H1 (cell line): ENCODE data around the gene STH. TPM values are rescaled to one million over a fixed set of nuclear protein-coding genes. Genes with fewer than 3 reads are reported as not detected.

Experiments used
- CTCF ChIA-PET: fragments of 300-600 bp; sonication (Branson Sonifier 250); formaldehyde crosslinking; loops from one replicate; lab custom pipeline; 2021; ENCODE audit not compliant: partially characterized antibody; lab: Charles Lee
- POLR2A ChIA-PET: fragments of 300-600 bp; sonication (Branson Sonifier 250); formaldehyde crosslinking; loops from one replicate; lab custom pipeline; 2021; ENCODE audit warnings: inconsistent platforms; ENCODE audit not compliant: partially characterized antibody; lab: Charles Lee
- DNase-seq, 2 experiments: peaks; one replicate each; pipeline versions ENCODE4 v3.0.0 to v3.0.0-alpha.2; 2010 to 2022; ENCODE audit warnings: low spot score in 2 of 2, low read depth in 1 of 2, mixed read lengths in 1 of 2
- FAIRE-seq: peaks from 2 replicates; lab custom pipeline; 2011; peaks lifted over from hg19 to GRCh38; lab: Jason Lieb, UNC
- H2AFZ ChIP-seq: 2 replicates; pipeline ENCODE4 v1.8.1; 2012; ENCODE audit warnings: low read length, inconsistent platforms
- H2AK5ac ChIP-seq: 2 replicates; pipeline ENCODE4 v1.6.1; 2013; ENCODE audit warnings: low read depth, low read length
- H2BK120ac ChIP-seq: replicated peaks from 2 replicates; pipeline ENCODE3; 2013; ENCODE audit warnings: low read depth, low read length, inconsistent platforms
- H2BK12ac ChIP-seq: 2 replicates; pipeline ENCODE4 v1.6.1; 2013; ENCODE audit warnings: low read depth, low read length
- H2BK15ac ChIP-seq: 2 replicates; pipeline ENCODE4 v1.6.1; 2013; ENCODE audit warnings: low read length
- H2BK20ac ChIP-seq: 2 replicates; pipeline ENCODE4 v1.6.1; 2013; ENCODE audit warnings: low read length
- H2BK5ac ChIP-seq: 2 replicates; pipeline ENCODE4 v1.6.1; 2013; ENCODE audit warnings: low read depth, low read length
- H3K14ac ChIP-seq: 2 replicates; pipeline ENCODE4 v1.6.1; 2013; ENCODE audit warnings: inconsistent platforms; ENCODE audit not compliant: insufficient read length
- H3K18ac ChIP-seq: 2 replicates; pipeline ENCODE4 v1.6.1; 2013; ENCODE audit warnings: low read length; ENCODE audit errors: extremely low read depth
- H3K23ac ChIP-seq: 2 replicates; pipeline ENCODE4 v1.6.1; 2013; ENCODE audit warnings: inconsistent platforms; ENCODE audit not compliant: insufficient read length
- H3K23me2 ChIP-seq: 2 replicates; pipeline ENCODE4 v1.6.1; 2013; ENCODE audit warnings: low read depth, low read length
- H3K27ac ChIP-seq: 2 replicates; pipeline ENCODE4 v1.6.1; 2011; ENCODE audit warnings: low read depth, low read length, inconsistent platforms
- H3K27me3 ChIP-seq, 4 experiments: replicated peaks in 1 of 4; 1 replicate in 1 of 4; 2 replicates in 3 of 4; pipeline versions ENCODE4 v1.6.1 to v1.8.1; 2011 to 2013; ENCODE audit warnings: low read length in 3 of 4, mild to moderate bottlenecking in 3 of 4, inconsistent platforms in 2 of 4, mixed read lengths in 2 of 4, moderate library complexity in 1 of 4; ENCODE audit not compliant: control insufficient read depth in 3 of 4, insufficient read depth in 3 of 4; ENCODE audit errors: extremely low read depth in 1 of 4
- H3K36me3 ChIP-seq, 4 experiments: 2 replicates each; pipeline versions ENCODE4 v1.6.1 to v1.8.1; 2011 to 2013; ENCODE audit warnings: mild to moderate bottlenecking in 4 of 4, low read length in 3 of 4, moderate library complexity in 2 of 4, control low read depth in 1 of 4, inconsistent platforms in 1 of 4; ENCODE audit not compliant: insufficient read depth in 4 of 4, control insufficient read depth in 2 of 4
- H3K4ac ChIP-seq: replicated peaks from 2 replicates; pipeline ENCODE3; 2013; ENCODE audit warnings: low read length, low read depth, mixed read lengths, inconsistent platforms; ENCODE audit not compliant: insufficient read length
- H3K4me1 ChIP-seq, 4 experiments: replicated peaks in 1 of 4; 1 replicate in 1 of 4; 2 replicates in 3 of 4; pipeline versions ENCODE4 v1.6.1 to v1.8.1; 2011 to 2013; ENCODE audit warnings: low read length in 3 of 4, inconsistent platforms in 2 of 4, mixed read lengths in 1 of 4; ENCODE audit not compliant: insufficient read depth in 4 of 4, control insufficient read depth in 3 of 4
- H3K4me2 ChIP-seq, 2 experiments: 2 replicates each; pipeline versions ENCODE4 v1.6.1 to v1.8.1; 2011 to 2013; ENCODE audit warnings: low read depth in 2 of 2, low read length in 2 of 2, control low read depth in 1 of 2, inconsistent platforms in 1 of 2, mild to moderate bottlenecking in 1 of 2; ENCODE audit not compliant: insufficient read depth in 1 of 2
- H3K4me3 ChIP-seq, 4 experiments: fragments of 200-600, 300-600 bp in 1 of 4; sonication (generic), shearing (Covaris generic), sonication (Bioruptor Twin) in 1 of 4; 2 replicates each; pipeline versions ENCODE4 v1.5.1 to v1.8.1; 2011 to 2016; ENCODE audit warnings: low read length in 4 of 4, low read depth in 3 of 4, control low read depth in 2 of 4, inconsistent platforms in 2 of 4, mild to moderate bottlenecking in 2 of 4, mixed read lengths in 1 of 4, moderate library complexity in 1 of 4; ENCODE audit not compliant: insufficient read depth in 2 of 4; ENCODE audit errors: extremely low read depth in 1 of 4
- H3K56ac ChIP-seq: replicated peaks from 2 replicates; pipeline ENCODE3; 2013; ENCODE audit warnings: low read depth, mild to moderate bottlenecking, mixed read lengths, low read length, inconsistent platforms; ENCODE audit not compliant: insufficient read length
- H3K79me1 ChIP-seq: 2 replicates; pipeline ENCODE4 v1.6.1; 2013; ENCODE audit warnings: low read depth, low read length, control low read depth
- H3K79me2 ChIP-seq, 2 experiments: 2 replicates each; pipeline versions ENCODE4 v1.6.1 to v1.8.1; 2012 to 2013; ENCODE audit warnings: low read length in 2 of 2, mild to moderate bottlenecking in 2 of 2, inconsistent platforms in 1 of 2; ENCODE audit not compliant: insufficient read depth in 2 of 2, control insufficient read depth in 1 of 2
- H3K9ac ChIP-seq, 4 experiments: replicated peaks in 1 of 4; 1 replicate in 1 of 4; 2 replicates in 3 of 4; pipeline versions ENCODE4 v1.6.1 to v1.8.1; 2011 to 2013; ENCODE audit warnings: low read depth in 3 of 4, low read length in 3 of 4, control low read depth in 2 of 4, mild to moderate bottlenecking in 2 of 4, moderate library complexity in 2 of 4, inconsistent platforms in 1 of 4; ENCODE audit errors: extremely low read depth in 1 of 4
- H3K9me3 ChIP-seq, 2 experiments: 2 replicates each; pipeline versions ENCODE4 v1.6.1 to v1.8.1; 2012 to 2013; ENCODE audit warnings: mild to moderate bottlenecking in 2 of 2, moderate library complexity in 2 of 2, control low read depth in 1 of 2, inconsistent platforms in 1 of 2, low read depth in 1 of 2, low read length in 1 of 2, mixed read lengths in 1 of 2; ENCODE audit not compliant: insufficient read depth in 2 of 2
- H4K20me1 ChIP-seq, 2 experiments: replicated peaks in 1 of 2; 2 replicates each; pipeline versions ENCODE3 to v1.8.1; 2011 to 2013; ENCODE audit warnings: inconsistent platforms in 2 of 2, low read length in 2 of 2, mild to moderate bottlenecking in 1 of 2; ENCODE audit not compliant: insufficient read depth in 2 of 2, control insufficient read depth in 1 of 2
- H4K5ac ChIP-seq: 2 replicates; pipeline ENCODE4 v1.6.1; 2013; ENCODE audit warnings: low read length, low read depth, mixed read lengths, inconsistent platforms; ENCODE audit not compliant: insufficient read length
- H4K8ac ChIP-seq: 2 replicates; pipeline ENCODE4 v1.8.0; 2013; ENCODE audit warnings: mild to moderate bottlenecking, moderate library complexity, low read length, inconsistent platforms; ENCODE audit not compliant: insufficient read depth; ENCODE audit errors: extremely low read depth
- H4K91ac ChIP-seq: replicated peaks from 2 replicates; pipeline ENCODE3; 2013; ENCODE audit warnings: low read length, mixed read lengths, inconsistent platforms; ENCODE audit not compliant: insufficient read length
- ASH2L ChIP-seq: fragments of 200-600, 300-600 bp; sonication (generic); IDR thresholded peaks from one replicate; pipeline ENCODE4 v1.7.1; 2017; ENCODE audit warnings: low read length
- CBX5 ChIP-seq: fragments of 300-800, 300-1000 bp; sonication (generic); IDR thresholded peaks from 2 replicates; pipeline ENCODE4 v1.7.1; 2016; ENCODE audit warnings: antibody characterized with exemption, low read length, low read depth
- CHD2 ChIP-seq: IDR thresholded peaks from 2 replicates; pipeline ENCODE4 v1.6.1; 2012; ENCODE audit warnings: low read length, improper control_type of control experiment
- JUND ChIP-seq: IDR thresholded peaks from 2 replicates; pipeline ENCODE4 v1.6.1; 2011; ENCODE audit warnings: mild to moderate bottlenecking, improper control_type of control experiment, low read length
- KDM4A ChIP-seq: IDR thresholded peaks from one replicate; pipeline ENCODE4 v1.7.1; 2012; ENCODE audit warnings: low read depth, mild to moderate bottlenecking, moderate library complexity, low read length, inconsistent platforms; ENCODE audit not compliant: severe bottlenecking
- POU5F1 ChIP-seq: IDR thresholded peaks from 2 replicates; pipeline ENCODE4 v1.6.1; 2011; ENCODE audit warnings: low read depth, mild to moderate bottlenecking, low read length, moderate library complexity
- SP1 ChIP-seq: IDR thresholded peaks from 2 replicates; pipeline ENCODE4 v1.6.1; 2011; ENCODE audit warnings: low read depth, low read length
- YY1 ChIP-seq: IDR thresholded peaks from 2 replicates; pipeline ENCODE4 v1.6.1; 2011; ENCODE audit warnings: low read depth, mild to moderate bottlenecking, low read length
- WGBS, 2 experiments: shearing (Covaris generic) in 1 of 2; methylation state at CpG; one replicate each; pipeline versions ENCODE4 v1.1.6 to v1.1.7; 2013 to 2015; ENCODE audit warnings: low lambda C conversion rate in 2 of 2, mixed read lengths in 2 of 2, inconsistent platforms in 1 of 2, low coverage in 1 of 2, missing lambda C conversion rate in 1 of 2; ENCODE audit not compliant: insufficient replicate concordance in 2 of 2, insufficient coverage in 1 of 2, insufficient read length in 1 of 2; ENCODE audit errors: extremely low coverage in 1 of 2, missing lambda C conversion rate in 1 of 2; 5-methylcytosine and 5-hydroxymethylcytosine counted together
- polyA plus RNA-seq, 7 experiments: library from polyadenylated mRNA; depleted of rRNA in 3 of 7; stranded (reverse) in 5 of 7; unstranded in 2 of 7; fragments of >200 nt in 5 of 7; fragments of 200-250 nt in 2 of 7; gene quantifications; 1 replicate in 5 of 7; 2 replicates in 1 of 7; 4 replicates in 1 of 7; pipeline versions ENCODE4 v1.2.1 to v1.2.3, GENCODE V29; 2011 to 2013; ENCODE audit warnings: missing spikeins in 2 of 7, mixed read lengths in 2 of 7
- total RNA-seq: library from RNA; stranded (reverse); fragmentation: NEBNext Ultra II Directional; extraction: Animal tissue kit (Norgen Biotek cat#: 25700); gene quantifications from 2 replicates; pipeline ENCODE4 v1.2.1, GENCODE V29; 2021
- TF ChIP-seq, protein P1 (sequence below): IDR thresholded peaks from 2 replicates; pipeline ENCODE4 v1.6.1; 2011; ENCODE audit warnings: low read length, improper control_type of control experiment
- TF ChIP-seq, protein P2 (sequence below): IDR thresholded peaks from 2 replicates; pipeline ENCODE4 v1.6.1; 2012; ENCODE audit warnings: low read length, inconsistent platforms

Gene STH
- total and polyA plus RNA-seq, 2 of the 8 experiments (the other 6 are each of a cell fraction or from before 2014, with no cell fraction given): not detected

DNA sequence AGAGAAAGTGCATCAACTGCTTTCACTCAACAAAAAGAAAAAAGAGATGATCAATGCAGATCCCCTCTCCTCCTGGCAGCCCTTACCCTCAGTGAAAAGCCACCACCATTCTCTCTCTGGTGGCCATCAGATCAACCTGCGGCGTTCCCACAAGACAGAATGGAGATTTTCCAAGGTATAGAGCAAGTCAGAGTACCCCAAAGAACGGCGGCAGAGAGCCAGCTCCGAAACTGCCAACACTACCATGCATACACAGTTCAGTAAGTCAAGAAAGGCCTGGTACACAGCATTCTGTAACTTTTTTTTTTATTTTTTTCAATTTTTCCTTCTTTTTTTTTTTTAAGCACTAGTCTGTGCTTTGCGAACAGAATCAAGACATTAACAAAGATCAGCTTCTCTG lies 30.6 kb downstream of the STH start:
- no peak overlapping the region for H3K56ac ChIP-seq
- H3K14ac ChIP-seq: no peak overlapping the region
- H3K23me2 ChIP-seq: no peaks in the 10 kb centered on the region
- H4K20me1 ChIP-seq: peaks cover 3 to 5% of the 10 kb centered on the region in 2 experiments
- H2BK15ac ChIP-seq: no peak overlapping the region
- no peak overlapping the region for H4K8ac ChIP-seq
- no peak overlapping the region for H2BK12ac ChIP-seq
- FAIRE-seq (no peak), DNase-seq (no peak)
- H3K4me3 ChIP-seq: no peak overlapping the region
- no peak overlapping the region for H2BK120ac ChIP-seq
- no peak overlapping the region for H4K5ac ChIP-seq
- TF ChIP-seq JUND (no peak), KDM4A (no peak), POU5F1 (no peak), SP1 (no peak), CBX5 (no peak), YY1 (no peak), CHD2 (no peak), ASH2L (no peak)
- TF ChIP-seq, protein P1, sequence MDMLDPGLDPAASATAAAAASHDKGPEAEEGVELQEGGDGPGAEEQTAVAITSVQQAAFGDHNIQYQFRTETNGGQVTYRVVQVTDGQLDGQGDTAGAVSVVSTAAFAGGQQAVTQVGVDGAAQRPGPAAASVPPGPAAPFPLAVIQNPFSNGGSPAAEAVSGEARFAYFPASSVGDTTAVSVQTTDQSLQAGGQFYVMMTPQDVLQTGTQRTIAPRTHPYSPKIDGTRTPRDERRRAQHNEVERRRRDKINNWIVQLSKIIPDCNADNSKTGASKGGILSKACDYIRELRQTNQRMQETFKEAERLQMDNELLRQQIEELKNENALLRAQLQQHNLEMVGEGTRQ: no peak
- TF ChIP-seq, protein P2, sequence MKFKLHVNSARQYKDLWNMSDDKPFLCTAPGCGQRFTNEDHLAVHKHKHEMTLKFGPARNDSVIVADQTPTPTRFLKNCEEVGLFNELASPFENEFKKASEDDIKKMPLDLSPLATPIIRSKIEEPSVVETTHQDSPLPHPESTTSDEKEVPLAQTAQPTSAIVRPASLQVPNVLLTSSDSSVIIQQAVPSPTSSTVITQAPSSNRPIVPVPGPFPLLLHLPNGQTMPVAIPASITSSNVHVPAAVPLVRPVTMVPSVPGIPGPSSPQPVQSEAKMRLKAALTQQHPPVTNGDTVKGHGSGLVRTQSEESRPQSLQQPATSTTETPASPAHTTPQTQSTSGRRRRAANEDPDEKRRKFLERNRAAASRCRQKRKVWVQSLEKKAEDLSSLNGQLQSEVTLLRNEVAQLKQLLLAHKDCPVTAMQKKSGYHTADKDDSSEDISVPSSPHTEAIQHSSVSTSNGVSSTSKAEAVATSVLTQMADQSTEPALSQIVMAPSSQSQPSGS: no peak
- H3K27me3 ChIP-seq: no peaks in the 10 kb centered on the region
- H2AFZ ChIP-seq: no peak overlapping the region
- no peak overlapping the region for H3K23ac ChIP-seq
- no peaks in the 10 kb centered on the region for H3K79me2 ChIP-seq
- H3K27ac ChIP-seq: no peak overlapping the region
- 92% methylated on average over 6 of the region's 6 CpGs; no CpG with 5 or more reads in 1 of the 2 experiments for WGBS, 2 experiments
- no peak overlapping the region for H2AK5ac ChIP-seq
- H2BK20ac ChIP-seq: no peak overlapping the region
- CTCF ChIA-PET: interaction anchor here (0.6 to 3.4 kb wide), 6 partner anchors 10 to 43 kb away, joined by 3 to 11 read pairs (median 6); partner anchors contain the start of gene STH
- no peak overlapping the region for H3K9ac ChIP-seq
- no peak overlapping the region for H2BK5ac ChIP-seq
- no peak overlapping the region for H3K4ac ChIP-seq
- H3K18ac ChIP-seq: no peak overlapping the region
- H3K36me3 ChIP-seq: peaks cover 30 to 53% (median 40%) of the 10 kb centered on the region in 4 experiments
- peaks cover 3% of the 10 kb centered on the region; the same call in 1 of the 2 replicates for H3K79me1 ChIP-seq
- no peak overlapping the region for H3K4me2 ChIP-seq
- no peaks in the 10 kb centered on the region for H3K9me3 ChIP-seq
- POLR2A ChIA-PET: interaction anchor here (0.6 to 4.1 kb wide), 2 partner anchors 10 to 122 kb away, joined by 4 to 16 read pairs; no protein-coding TSS in a partner anchor
- H3K4me1 ChIP-seq: peaks cover 3 to 19% (median 6%) of the 10 kb centered on the region in 4 experiments
- H4K91ac ChIP-seq: no peak overlapping the region
